GM12892 (cell line): ENCODE results near the gene KPNA3.

Source experiments
- POLR2AphosphoS5 ChIP-seq: IDR thresholded peaks from 2 replicates; pipeline ENCODE4 v1.6.1; 2011; ENCODE audit warnings: low read depth, low read length, control low read depth
- TAF1 ChIP-seq: IDR thresholded peaks from 2 replicates; pipeline ENCODE4 v1.6.1; 2011; ENCODE audit warnings: low read depth, mild to moderate bottlenecking, control low read depth, low read length, borderline replicate concordance

- TF ChIP-seq POLR2AphosphoS5, result no peak
- no peak for TF ChIP-seq TAF1
Observed at GRCh38 chr13:49697468-49697867, 95.0 kb downstream of the KPNA3 start.
